K562 (cell line): Measurements from ENCODE around the gene PHACTR3. TPM values are rescaled to one million over a fixed set of nuclear protein-coding genes. Genes with fewer than 3 reads are reported as not detected.

ENCODE experiments used
- ATAC-seq: fragments of 200-7000 bp; cut with Tn5 transposase; 3 replicates; pipeline ENCODE4 v1.9.1; 2020; ENCODE audit warnings: moderate library complexity
- BruUV-seq: library from RNA; stranded (reverse); fragments of 400-500 nt; replicated peaks from 2 replicates; lab custom pipeline; 2021; lab: Mats Ljungman, UMichigan
- CTCF ChIA-PET: fragments of 300-600 bp; formaldehyde crosslinking; extraction: SDS; loops from one replicate; lab custom pipeline; 2021; ENCODE audit warnings: low intra/inter-chr PET ratio; lab: Yijun Ruan, JAX
- POLR2A ChIA-PET: fragments of 300-600, 350-650 bp; sonication (Branson Sonifier 250); formaldehyde crosslinking; extraction: SDS; loops from one replicate; lab custom pipeline; 2021; ENCODE audit warnings: antibody characterized with exemption, inconsistent platforms; lab: Yijun Ruan, JAX
- DNase-seq, 4 experiments: peaks; one replicate each; pipeline versions ENCODE4 v3.0.0 to v3.0.0-alpha.2; 2011 to 2018; ENCODE audit warnings: low spot score in 3 of 4, mixed read lengths in 3 of 4; ENCODE audit errors: extremely low read depth in 1 of 4
- FAIRE-seq: peaks from 2 replicates; lab custom pipeline; 2011; peaks lifted over from hg19 to GRCh38; lab: Jason Lieb, UNC
- H2AFZ ChIP-seq: 2 replicates; pipeline ENCODE4 v1.6.0; 2011; ENCODE audit warnings: low read depth, low read length, control low read depth, inconsistent platforms
- H3K27ac ChIP-seq: fragments of 200-600 bp; 3 replicates; pipeline ENCODE4 v1.8.0; 2011; ENCODE audit warnings: low read depth, mild to moderate bottlenecking, control low read depth, inconsistent platforms, low read length, moderate library complexity, mixed read lengths; ENCODE audit errors: extremely low read depth
- H3K27me3 ChIP-seq, 2 experiments: fragments of 300-600 bp in 1 of 2; 2 replicates in 1 of 2; 3 replicates in 1 of 2; pipeline versions ENCODE4 v1.6.0 to v1.8.0; 2011; ENCODE audit warnings: inconsistent platforms in 2 of 2, low read length in 2 of 2, mild to moderate bottlenecking in 1 of 2, mixed read lengths in 1 of 2, moderate library complexity in 1 of 2; ENCODE audit not compliant: control insufficient read depth in 2 of 2, insufficient read depth in 2 of 2
- H3K36me3 ChIP-seq: fragments of 300-600 bp; 3 replicates; pipeline ENCODE4 v1.8.0; 2011; ENCODE audit warnings: mild to moderate bottlenecking, low read length, inconsistent platforms; ENCODE audit not compliant: control insufficient read depth, insufficient read depth
- H3K4me1 ChIP-seq, 2 experiments: fragments of 200-600 bp in 1 of 2; replicated peaks in 1 of 2; 2 replicates in 1 of 2; 3 replicates in 1 of 2; pipeline versions ENCODE4 v1.5.1 to v1.8.0; 2011; ENCODE audit warnings: inconsistent platforms in 2 of 2, low read length in 2 of 2, mild to moderate bottlenecking in 1 of 2, mixed read lengths in 1 of 2, moderate library complexity in 1 of 2; ENCODE audit not compliant: control insufficient read depth in 2 of 2, insufficient read depth in 2 of 2
- H3K4me2 ChIP-seq: 2 replicates; pipeline ENCODE4 v1.6.1; 2011; ENCODE audit warnings: low read length, control low read depth, inconsistent platforms, mixed read lengths; ENCODE audit not compliant: insufficient read depth
- H3K4me3 ChIP-seq: fragments of 200-600 bp; sonication (generic), shearing (Covaris generic); 2 replicates; pipeline ENCODE4 v1.5.1; 2016; ENCODE audit warnings: control low read depth, inconsistent platforms
- H3K79me2 ChIP-seq: fragments of 200-600 bp; 3 replicates; pipeline ENCODE4 v1.8.0; 2011; ENCODE audit warnings: low read length, inconsistent platforms; ENCODE audit not compliant: control insufficient read depth, insufficient read depth
- H3K9ac ChIP-seq, 2 experiments: 2 replicates each; pipeline versions ENCODE4 v1.6.0 to v1.6.1; 2011; ENCODE audit warnings: low read depth in 2 of 2, low read length in 2 of 2, control low read depth in 1 of 2, inconsistent platforms in 1 of 2, mild to moderate bottlenecking in 1 of 2, mixed read lengths in 1 of 2; ENCODE audit not compliant: insufficient read depth in 1 of 2
- H3K9me1 ChIP-seq: one replicate; pipeline ENCODE4 v1.6.0; 2011; ENCODE audit warnings: inconsistent platforms, mild to moderate bottlenecking, low read length, moderate library complexity; ENCODE audit not compliant: control insufficient read depth, insufficient read depth
- H3K9me3 ChIP-seq: replicated peaks from 2 replicates; pipeline ENCODE4 v1.5.1; 2011; ENCODE audit warnings: low read depth, low read length, inconsistent platforms; ENCODE audit not compliant: control insufficient read depth, insufficient read depth
- H4K20me1 ChIP-seq: replicated peaks from 2 replicates; pipeline ENCODE4 v1.6.1; 2011; ENCODE audit warnings: low read length, inconsistent platforms, mixed read lengths; ENCODE audit not compliant: control insufficient read depth, insufficient read depth
- CBFB ChIP-seq: sonication (generic); formaldehyde crosslinking; IDR thresholded peaks from 2 replicates; pipeline ENCODE4 v1.4.0; 2020; ENCODE audit warnings: mild to moderate bottlenecking, missing genetic modification reagents
- ETS2 ChIP-seq: IDR thresholded peaks from 2 replicates; pipeline ENCODE4 v1.6.1; 2016; ENCODE audit warnings: borderline replicate concordance, missing genetic modification characterization, mild to moderate bottlenecking, moderate library complexity, missing compliant biosample characterization; ENCODE audit not compliant: poor library complexity, severe bottlenecking
- HDAC2 ChIP-seq: fragments of 450-650 bp; IDR thresholded peaks from 2 replicates; pipeline ENCODE4 v1.6.1; 2016; ENCODE audit warnings: mild to moderate bottlenecking
- MXI1 ChIP-seq: IDR thresholded peaks from 2 replicates; pipeline ENCODE4 v1.6.1; 2011; ENCODE audit warnings: low read depth, mild to moderate bottlenecking, improper control_type of control experiment, low read length
- NFATC3 ChIP-seq: fragments of 450-650 bp; IDR thresholded peaks from 2 replicates; pipeline ENCODE4 v1.6.1; 2017; ENCODE audit warnings: mild to moderate bottlenecking
- NFE2 ChIP-seq: IDR thresholded peaks from 2 replicates; pipeline ENCODE4 v1.6.1; 2014; ENCODE audit warnings: antibody characterized with exemption, low read depth
- XRCC3 ChIP-seq: fragments of 450-650 bp; IDR thresholded peaks from 2 replicates; pipeline ENCODE4 v1.6.1; 2017; ENCODE audit warnings: mild to moderate bottlenecking, moderate library complexity
- ZEB2 ChIP-seq: fragments of 450-650 bp; IDR thresholded peaks from 2 replicates; pipeline ENCODE4 v1.6.1; 2016
- WGBS: fragments of 100-300 bp; shearing (Covaris generic); methylation state at CpG from one replicate; pipeline ENCODE4 v1.1.6; 2016; ENCODE audit warnings: low coverage, mixed read lengths; ENCODE audit not compliant: insufficient coverage; ENCODE audit errors: missing lambda C conversion rate; 5-methylcytosine and 5-hydroxymethylcytosine counted together
- in situ Hi-C: fragments of 300-500 bp; cut with MboI; formaldehyde crosslinking; loops from 4 replicates; pipeline ENCODE4 v1.15.0; 2018; ENCODE audit warnings: inconsistent platforms, mixed read lengths
- intact Hi-C: fragments of 100-400 bp; cut with micrococcal nuclease; formaldehyde crosslinking; loops from 2 replicates; pipeline ENCODE4 v1.14.2; 2022
- polyA plus RNA-seq, 8 experiments: library from polyadenylated mRNA; depleted of rRNA in 4 of 8; stranded (reverse) in 5 of 8; unstranded in 3 of 8; fragments of >200 nt; fragmentation: Nextera tagmentation in 2 of 8; fragmentation: Illumina TruSeq in 1 of 8; extraction: Ambion mirVana in 2 of 8; extraction: Trizol in 1 of 8; gene quantifications; 2 replicates each; pipeline versions ENCODE4 v1.2.1 to v1.2.3, GENCODE V29; 2011 to 2014; ENCODE audit warnings: inconsistent platforms in 1 of 8, missing spikeins in 1 of 8
- total RNA-seq, 7 experiments: library from RNA; depleted of rRNA in 6 of 7; stranded (reverse); fragments of >200 nt in 6 of 7; fragmentation: Illumina TruSeq in 2 of 7; extraction: Trizol in 2 of 7; gene quantifications; 2 replicates each; pipeline versions ENCODE4 v1.2.1 to v1.2.3, GENCODE V29; 2011 to 2021; ENCODE audit warnings: low replicate concordance in 1 of 7
- TF ChIP-seq, protein P1 (sequence below), 2 experiments: fragments of 200-800 bp in 1 of 2; sonication (Bioruptor generic) in 1 of 2; sonication (generic) in 1 of 2; formaldehyde crosslinking in 1 of 2; IDR thresholded peaks in 1 of 2; conservative IDR thresholded peaks in 1 of 2; 2 replicates each; pipeline versions ENCODE4 v1.5.0 to v1.6.1; 2016 to 2020; ENCODE audit warnings: missing compliant biosample characterization in 1 of 2, missing genetic modification characterization in 1 of 2, missing genetic modification reagents in 1 of 2
- TF ChIP-seq, protein P2 (sequence below), 2 experiments: fragments of 450-650 bp in 1 of 2; sonication (generic) in 1 of 2; formaldehyde crosslinking in 1 of 2; IDR thresholded peaks; 2 replicates each; pipeline versions ENCODE4 v1.7.1 to v1.9.0; 2016 to 2022; ENCODE audit warnings: inconsistent platforms in 1 of 2, mild to moderate bottlenecking in 1 of 2, missing genetic modification reagents in 1 of 2
- TF ChIP-seq, protein P3 (sequence below): fragments of 250-450 bp; sonication (Bioruptor Pico); IDR thresholded peaks from 2 replicates; pipeline ENCODE4 v1.8.0; 2022; ENCODE audit warnings: inconsistent platforms, mild to moderate bottlenecking, moderate library complexity, borderline replicate concordance

Gene PHACTR3
- total and polyA plus RNA-seq, 9 of the 15 experiments (the other 6 are each of a cell fraction or from before 2014, with no cell fraction given): not detected

- CTCF ChIA-PET: no interaction called here
- POLR2A ChIA-PET: no interaction called here
- no TSS peak for BruUV-seq
- Histone ChIP-seq H3K36me3 (no peaks in the 10 kb centered on the region), H3K27ac (no peak overlapping the region), H4K20me1 (no peaks in the 10 kb centered on the region), H3K9me1 (no peaks in the 10 kb centered on the region), H2AFZ (no peak overlapping the region), H3K9ac (no peak overlapping the region), H3K9me3 (no peaks in the 10 kb centered on the region)
- intact Hi-C loops (no loop called here), in situ Hi-C loops (no loop called here)
- DNase-seq (no peak), ATAC-seq (no peak)
- TF ChIP-seq XRCC3 (no peak), ZEB2 (no peak), CBFB (CRISPR knock-in tag) (no peak), HDAC2 (no peak), NFATC3 (no peak), NFE2 (no peak), MXI1 (no peak), ETS2 (no peak)
- TF ChIP-seq, protein P1, sequence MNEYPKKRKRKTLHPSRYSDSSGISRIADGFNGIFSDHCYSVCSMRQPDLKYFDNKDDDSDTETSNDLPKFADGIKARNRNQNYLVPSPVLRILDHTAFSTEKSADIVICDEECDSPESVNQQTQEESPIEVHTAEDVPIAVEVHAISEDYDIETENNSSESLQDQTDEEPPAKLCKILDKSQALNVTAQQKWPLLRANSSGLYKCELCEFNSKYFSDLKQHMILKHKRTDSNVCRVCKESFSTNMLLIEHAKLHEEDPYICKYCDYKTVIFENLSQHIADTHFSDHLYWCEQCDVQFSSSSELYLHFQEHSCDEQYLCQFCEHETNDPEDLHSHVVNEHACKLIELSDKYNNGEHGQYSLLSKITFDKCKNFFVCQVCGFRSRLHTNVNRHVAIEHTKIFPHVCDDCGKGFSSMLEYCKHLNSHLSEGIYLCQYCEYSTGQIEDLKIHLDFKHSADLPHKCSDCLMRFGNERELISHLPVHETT (CRISPR knock-in tag; conservative IDR thresholded peaks at IDR 0.05 in 1 of 2, IDR thresholded peaks at IDR 0.05 in 1 of 2): no peak
- TF ChIP-seq, protein P2, sequence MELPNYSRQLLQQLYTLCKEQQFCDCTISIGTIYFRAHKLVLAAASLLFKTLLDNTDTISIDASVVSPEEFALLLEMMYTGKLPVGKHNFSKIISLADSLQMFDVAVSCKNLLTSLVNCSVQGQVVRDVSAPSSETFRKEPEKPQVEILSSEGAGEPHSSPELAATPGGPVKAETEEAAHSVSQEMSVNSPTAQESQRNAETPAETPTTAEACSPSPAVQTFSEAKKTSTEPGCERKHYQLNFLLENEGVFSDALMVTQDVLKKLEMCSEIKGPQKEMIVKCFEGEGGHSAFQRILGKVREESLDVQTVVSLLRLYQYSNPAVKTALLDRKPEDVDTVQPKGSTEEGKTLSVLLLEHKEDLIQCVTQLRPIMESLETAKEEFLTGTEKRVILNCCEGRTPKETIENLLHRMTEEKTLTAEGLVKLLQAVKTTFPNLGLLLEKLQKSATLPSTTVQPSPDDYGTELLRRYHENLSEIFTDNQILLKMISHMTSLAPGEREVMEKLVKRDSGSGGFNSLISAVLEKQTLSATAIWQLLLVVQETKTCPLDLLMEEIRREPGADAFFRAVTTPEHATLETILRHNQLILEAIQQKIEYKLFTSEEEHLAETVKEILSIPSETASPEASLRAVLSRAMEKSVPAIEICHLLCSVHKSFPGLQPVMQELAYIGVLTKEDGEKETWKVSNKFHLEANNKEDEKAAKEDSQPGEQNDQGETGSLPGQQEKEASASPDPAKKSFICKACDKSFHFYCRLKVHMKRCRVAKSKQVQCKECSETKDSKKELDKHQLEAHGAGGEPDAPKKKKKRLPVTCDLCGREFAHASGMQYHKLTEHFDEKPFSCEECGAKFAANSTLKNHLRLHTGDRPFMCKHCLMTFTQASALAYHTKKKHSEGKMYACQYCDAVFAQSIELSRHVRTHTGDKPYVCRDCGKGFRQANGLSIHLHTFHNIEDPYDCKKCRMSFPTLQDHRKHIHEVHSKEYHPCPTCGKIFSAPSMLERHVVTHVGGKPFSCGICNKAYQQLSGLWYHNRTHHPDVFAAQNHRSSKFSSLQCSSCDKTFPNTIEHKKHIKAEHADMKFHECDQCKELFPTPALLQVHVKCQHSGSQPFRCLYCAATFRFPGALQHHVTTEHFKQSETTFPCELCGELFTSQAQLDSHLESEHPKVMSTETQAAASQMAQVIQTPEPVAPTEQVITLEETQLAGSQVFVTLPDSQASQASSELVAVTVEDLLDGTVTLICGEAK (IDR thresholded peaks at IDR 0.05): no peak
- TF ChIP-seq, protein P2 (CRISPR knock-in tag; IDR thresholded peaks at IDR 0.05): no peak
- TF ChIP-seq, protein P3, sequence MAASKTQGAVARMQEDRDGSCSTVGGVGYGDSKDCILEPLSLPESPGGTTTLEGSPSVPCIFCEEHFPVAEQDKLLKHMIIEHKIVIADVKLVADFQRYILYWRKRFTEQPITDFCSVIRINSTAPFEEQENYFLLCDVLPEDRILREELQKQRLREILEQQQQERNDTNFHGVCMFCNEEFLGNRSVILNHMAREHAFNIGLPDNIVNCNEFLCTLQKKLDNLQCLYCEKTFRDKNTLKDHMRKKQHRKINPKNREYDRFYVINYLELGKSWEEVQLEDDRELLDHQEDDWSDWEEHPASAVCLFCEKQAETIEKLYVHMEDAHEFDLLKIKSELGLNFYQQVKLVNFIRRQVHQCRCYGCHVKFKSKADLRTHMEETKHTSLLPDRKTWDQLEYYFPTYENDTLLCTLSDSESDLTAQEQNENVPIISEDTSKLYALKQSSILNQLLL: no peak
- TF ChIP-seq, all 486 proteins: peak for 0
- peaks cover 0 to 8% of the 10 kb centered on the region in 2 experiments; a peak in 2 of 5 replicates for H3K27me3 ChIP-seq
- no peaks in the 10 kb centered on the region for H3K4me1 ChIP-seq
- no peaks in the 10 kb centered on the region for H3K79me2 ChIP-seq
- no peak for FAIRE-seq
- H3K4me2 ChIP-seq: no peak overlapping the region
- H3K4me3 ChIP-seq: no peak overlapping the region
- WGBS: 0% methylated on average over 1 of the region's 4 CpGs
These were observed 133.5 kb downstream of the PHACTR3 start for GRCh38 chr20:59737816-59738215.
